CD4-positive, alpha-beta T cell treated with Interleukin-6 at 100 ng/mL for 8 hours (primary cell): ENCODE data around the gene RNF103.
"Not testable (repeated sequence)": the region's sequence is repeated elsewhere in the genome, so short reads cannot be mapped to it uniquely, and the experiment has no call there.

Source experiments
- DNase-seq: peaks from one replicate; pipeline ENCODE4 v3.0.0-alpha.2; 2020; ENCODE audit warnings: mixed read lengths, low spot score

RNF103 gene

GRCh38 chr2:86623494-86624266, at the start of gene RNF103:
Gene RNF103 (minus strand): TSS chr2:86623865. CDS start chr2:86622886, 979 bp downstream.
- DNase-seq, result peak; percentile 91

- DNase-seq, result no peak
These were observed 49.3 kb upstream of the RNF103 start for GRCh38 chr2:86673011-86673410.

GRCh38 chr2:86672027-86672545, 48.4 kb upstream of the RNF103 start:
- no peak for DNase-seq

GRCh38 chr2:86671337-86671981, 47.8 kb upstream of the RNF103 start:
- DNase-seq, result no peak

- DNase-seq, result not testable (repeated sequence)
These were observed 45.7 kb upstream of the RNF103 start for GRCh38 chr2:86669323-86669722.

GRCh38 chr2:86661333-86661732, 37.7 kb upstream of the RNF103 start:
- DNase-seq, result no peak

GRCh38 chr2:86650188-86650587, 26.5 kb upstream of the RNF103 start:
- DNase-seq, result no peak

GRCh38 chr2:86649119-86649947, 25.7 kb upstream of the RNF103 start:
- no peak for DNase-seq

- no peak for DNase-seq
These were observed 25.0 kb upstream of the RNF103 start for GRCh38 chr2:86648681-86649080.

GRCh38 chr2:86646865-86647264, 23.2 kb upstream of the RNF103 start:
- no peak for DNase-seq

GRCh38 chr2:86646329-86646728, 22.7 kb upstream of the RNF103 start:
- no peak for DNase-seq

GRCh38 chr2:86645752-86646151, 22.1 kb upstream of the RNF103 start:
- no peak for DNase-seq

- no peak for DNase-seq
These were observed 15.0 kb upstream of the RNF103 start for GRCh38 chr2:86638712-86639111.

- DNase-seq, result no peak
These were observed 13.2 kb upstream of the RNF103 start for GRCh38 chr2:86636842-86637241.

- DNase-seq, result no peak
These were observed 10.7 kb upstream of the RNF103 start for GRCh38 chr2:86634352-86634751.

GRCh38 chr2:86633155-86633651, 9.5 kb upstream of the RNF103 start:
- no peak for DNase-seq

- DNase-seq, result no peak
These were observed 9.0 kb upstream of the RNF103 start for GRCh38 chr2:86632672-86633071.

GRCh38 chr2:86631846-86632485, 8.3 kb upstream of the RNF103 start:
- DNase-seq, result no peak

GRCh38 chr2:86628091-86628522, 4.4 kb upstream of the RNF103 start:
- no peak for DNase-seq

- no peak for DNase-seq
These were observed 3.9 kb upstream of the RNF103 start for GRCh38 chr2:86627550-86627949.

- no peak for DNase-seq
These were observed 1.4 kb upstream of the RNF103 start for GRCh38 chr2:86625096-86625495.

- no peak for DNase-seq
These were observed 542 bp upstream of the RNF103 start for GRCh38 chr2:86624267-86624547.
